Osteoblast (primary cell): ENCODE measurements around the gene TEX2. TPM values are rescaled to one million over a fixed set of nuclear protein-coding genes. Genes with fewer than 3 reads are reported as not detected.

Source experiments
- DNase-seq: peaks from one replicate; pipeline ENCODE4 v3.0.0; 2011; ENCODE audit warnings: low spot score, mixed read lengths; ENCODE audit not compliant: insufficient read length; ENCODE audit errors: missing footprints
- H2AFZ ChIP-seq: 2 replicates; pipeline ENCODE4 v1.6.0; 2011; ENCODE audit warnings: mild to moderate bottlenecking, low read length
- H3K27ac ChIP-seq: 2 replicates; pipeline ENCODE4 v1.5.1; 2011; ENCODE audit warnings: mild to moderate bottlenecking, low read depth, low read length, moderate library complexity
- H3K27me3 ChIP-seq: 2 replicates; pipeline ENCODE4 v1.6.0; 2012; ENCODE audit warnings: mild to moderate bottlenecking, control low read depth, inconsistent platforms, low read length, moderate library complexity; ENCODE audit not compliant: insufficient read depth
- H3K36me3 ChIP-seq: 2 replicates; pipeline ENCODE4 v1.5.1; 2011; ENCODE audit warnings: mild to moderate bottlenecking, low read length, control low read depth, moderate library complexity; ENCODE audit not compliant: insufficient read depth
- H3K4me1 ChIP-seq: 2 replicates; pipeline ENCODE4 v1.5.1; 2011; ENCODE audit warnings: mild to moderate bottlenecking, low read length, control low read depth, moderate library complexity; ENCODE audit not compliant: insufficient read depth
- H3K4me2 ChIP-seq: 2 replicates; pipeline ENCODE4 v1.6.0; 2011; ENCODE audit warnings: mild to moderate bottlenecking, low read length; ENCODE audit not compliant: insufficient read depth
- H3K4me3 ChIP-seq: fragments of 200-600 bp; sonication (generic); 3 replicates; pipeline ENCODE4 v1.5.1; 2012; ENCODE audit warnings: mild to moderate bottlenecking, low read length, inconsistent platforms; ENCODE audit not compliant: insufficient read depth
- H3K79me2 ChIP-seq: 2 replicates; pipeline ENCODE4 v1.6.0; 2012; ENCODE audit warnings: mild to moderate bottlenecking, low read length, control low read depth, inconsistent platforms; ENCODE audit not compliant: insufficient read depth
- H3K9me3 ChIP-seq: 2 replicates; pipeline ENCODE4 v1.5.1; 2011; ENCODE audit warnings: low read depth, low read length, control low read depth
- H4K20me1 ChIP-seq: 2 replicates; pipeline ENCODE4 v1.6.0; 2012; ENCODE audit warnings: mild to moderate bottlenecking, low read length, control low read depth; ENCODE audit not compliant: insufficient read depth
- total RNA-seq: library from RNA; depleted of rRNA; stranded (reverse); fragments of >200 nt; gene quantifications from 2 replicates; pipeline ENCODE4 v1.2.3, GENCODE V29; 2012
- TF ChIP-seq, protein P1 (sequence below): IDR thresholded peaks from 2 replicates; pipeline ENCODE4 v1.5.1; 2011; ENCODE audit warnings: mild to moderate bottlenecking, low read depth, low read length, moderate library complexity; ENCODE audit errors: extremely low read depth

TEX2 gene, protein sequence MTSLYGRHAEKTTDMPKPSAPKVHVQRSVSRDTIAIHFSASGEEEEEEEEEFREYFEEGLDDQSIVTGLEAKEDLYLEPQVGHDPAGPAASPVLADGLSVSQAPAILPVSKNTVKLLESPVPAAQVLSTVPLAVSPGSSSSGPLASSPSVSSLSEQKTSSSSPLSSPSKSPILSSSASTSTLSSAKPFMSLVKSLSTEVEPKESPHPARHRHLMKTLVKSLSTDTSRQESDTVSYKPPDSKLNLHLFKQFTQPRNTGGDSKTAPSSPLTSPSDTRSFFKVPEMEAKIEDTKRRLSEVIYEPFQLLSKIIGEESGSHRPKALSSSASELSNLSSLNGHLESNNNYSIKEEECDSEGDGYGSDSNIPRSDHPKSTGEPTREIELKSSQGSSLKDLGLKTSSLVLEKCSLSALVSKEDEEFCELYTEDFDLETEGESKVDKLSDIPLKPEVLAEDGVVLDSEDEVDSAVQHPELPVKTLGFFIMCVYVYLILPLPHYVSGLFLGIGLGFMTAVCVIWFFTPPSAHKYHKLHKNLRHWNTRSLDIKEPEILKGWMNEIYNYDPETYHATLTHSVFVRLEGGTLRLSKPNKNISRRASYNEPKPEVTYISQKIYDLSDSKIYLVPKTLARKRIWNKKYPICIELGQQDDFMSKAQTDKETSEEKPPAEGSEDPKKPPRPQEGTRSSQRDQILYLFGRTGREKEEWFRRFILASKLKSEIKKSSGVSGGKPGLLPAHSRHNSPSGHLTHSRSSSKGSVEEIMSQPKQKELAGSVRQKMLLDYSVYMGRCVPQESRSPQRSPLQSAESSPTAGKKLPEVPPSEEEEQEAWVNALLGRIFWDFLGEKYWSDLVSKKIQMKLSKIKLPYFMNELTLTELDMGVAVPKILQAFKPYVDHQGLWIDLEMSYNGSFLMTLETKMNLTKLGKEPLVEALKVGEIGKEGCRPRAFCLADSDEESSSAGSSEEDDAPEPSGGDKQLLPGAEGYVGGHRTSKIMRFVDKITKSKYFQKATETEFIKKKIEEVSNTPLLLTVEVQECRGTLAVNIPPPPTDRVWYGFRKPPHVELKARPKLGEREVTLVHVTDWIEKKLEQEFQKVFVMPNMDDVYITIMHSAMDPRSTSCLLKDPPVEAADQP
- total RNA-seq: 17.7 and 20.6 TPM in 2 replicates

DNA sequence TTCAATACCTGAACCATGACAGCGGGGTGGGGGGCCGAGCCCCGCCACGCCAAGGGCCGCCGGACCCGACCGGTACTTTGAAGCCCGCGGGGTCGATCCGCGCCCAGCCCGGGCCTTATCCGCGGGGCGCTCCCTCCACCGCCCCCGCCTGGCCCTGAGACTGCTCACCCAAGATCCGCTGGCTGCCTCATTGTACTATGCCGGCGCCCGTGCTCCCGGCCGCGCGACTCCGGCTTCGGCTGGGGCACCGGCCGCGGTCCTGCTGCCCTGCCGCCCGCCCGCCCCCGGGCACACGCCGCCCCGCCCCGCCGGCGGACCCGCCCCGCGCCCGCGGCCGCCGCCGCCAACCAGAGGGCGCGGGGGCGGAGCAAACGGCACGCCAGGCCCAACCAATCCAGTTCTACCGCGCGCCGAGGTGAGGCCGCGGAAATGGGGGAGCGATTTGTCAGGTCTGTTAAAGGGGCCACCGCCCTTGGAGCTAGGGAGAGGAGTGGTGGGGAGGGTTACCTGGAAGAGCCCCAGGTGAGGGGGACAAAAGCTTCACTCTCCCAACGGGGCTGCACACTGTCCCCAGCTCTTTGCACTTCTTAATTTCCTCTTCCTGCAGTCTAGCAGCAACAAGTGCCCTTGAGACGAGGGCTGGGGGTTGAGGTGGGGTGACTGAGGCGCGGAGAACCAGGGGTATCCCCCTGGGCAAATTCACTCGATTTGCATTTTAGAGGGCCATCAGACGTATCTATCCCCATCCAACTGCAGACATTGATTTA lies at the start of gene TEX2:
TSS of gene TEX2 (minus strand) at position 261 of the 767 bp plus-strand sequence. CDS start 49,043 bp downstream, outside the sequence.
- Histone ChIP-seq H4K20me1 (peaks cover 30% of the 10 kb centered on the region), H3K79me2 (peaks cover 43% of the 10 kb centered on the region), H3K27ac (peak within 1 kb of the TSS; percentile 45), H3K27me3 (peaks cover 16% of the 10 kb centered on the region), H3K4me2 (peak within 1 kb of the TSS; percentile 99), H3K36me3 (no peaks in the 10 kb centered on the region), H2AFZ (peak within 1 kb of the TSS; percentile 98), H3K9me3 (no peaks in the 10 kb centered on the region), H3K4me3 (peak within 1 kb of the TSS; percentile 86), H3K4me1 (peaks cover 25% of the 10 kb centered on the region)
- TF ChIP-seq, protein P1, sequence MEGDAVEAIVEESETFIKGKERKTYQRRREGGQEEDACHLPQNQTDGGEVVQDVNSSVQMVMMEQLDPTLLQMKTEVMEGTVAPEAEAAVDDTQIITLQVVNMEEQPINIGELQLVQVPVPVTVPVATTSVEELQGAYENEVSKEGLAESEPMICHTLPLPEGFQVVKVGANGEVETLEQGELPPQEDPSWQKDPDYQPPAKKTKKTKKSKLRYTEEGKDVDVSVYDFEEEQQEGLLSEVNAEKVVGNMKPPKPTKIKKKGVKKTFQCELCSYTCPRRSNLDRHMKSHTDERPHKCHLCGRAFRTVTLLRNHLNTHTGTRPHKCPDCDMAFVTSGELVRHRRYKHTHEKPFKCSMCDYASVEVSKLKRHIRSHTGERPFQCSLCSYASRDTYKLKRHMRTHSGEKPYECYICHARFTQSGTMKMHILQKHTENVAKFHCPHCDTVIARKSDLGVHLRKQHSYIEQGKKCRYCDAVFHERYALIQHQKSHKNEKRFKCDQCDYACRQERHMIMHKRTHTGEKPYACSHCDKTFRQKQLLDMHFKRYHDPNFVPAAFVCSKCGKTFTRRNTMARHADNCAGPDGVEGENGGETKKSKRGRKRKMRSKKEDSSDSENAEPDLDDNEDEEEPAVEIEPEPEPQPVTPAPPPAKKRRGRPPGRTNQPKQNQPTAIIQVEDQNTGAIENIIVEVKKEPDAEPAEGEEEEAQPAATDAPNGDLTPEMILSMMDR: no peak
- peak; percentile 99 for DNase-seq

DNA sequence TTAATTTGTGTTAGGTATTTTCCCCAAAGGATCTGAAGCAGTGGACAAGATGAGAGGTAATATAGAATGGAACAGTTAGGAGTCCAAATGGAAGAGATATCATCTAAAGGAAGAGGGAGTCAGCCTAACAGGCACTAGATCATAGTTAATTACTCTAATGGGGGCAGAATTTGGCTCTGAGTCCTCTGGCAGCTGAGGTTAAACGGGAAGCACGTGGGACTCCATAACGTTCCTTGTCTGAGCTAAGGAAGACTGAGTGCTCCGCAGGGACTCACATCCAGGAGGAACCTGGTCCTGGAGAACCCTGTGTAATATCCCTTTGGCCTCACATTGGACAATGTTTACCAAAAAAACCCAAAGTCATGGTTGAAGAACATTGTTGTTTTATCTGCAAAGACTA lies 46.6 kb upstream of the TEX2 start:
- Histone ChIP-seq H3K27ac (no peak overlapping the region), H3K4me2 (no peak overlapping the region), H3K4me3 (no peak overlapping the region), H3K9me3 (no peaks in the 10 kb centered on the region), H3K4me1 (no peaks in the 10 kb centered on the region), H4K20me1 (no peaks in the 10 kb centered on the region), H3K27me3 (no peaks in the 10 kb centered on the region), H3K79me2 (no peaks in the 10 kb centered on the region), H2AFZ (no peak overlapping the region), H3K36me3 (no peaks in the 10 kb centered on the region)
- TF ChIP-seq, protein P1: no peak
- no peak for DNase-seq

DNA sequence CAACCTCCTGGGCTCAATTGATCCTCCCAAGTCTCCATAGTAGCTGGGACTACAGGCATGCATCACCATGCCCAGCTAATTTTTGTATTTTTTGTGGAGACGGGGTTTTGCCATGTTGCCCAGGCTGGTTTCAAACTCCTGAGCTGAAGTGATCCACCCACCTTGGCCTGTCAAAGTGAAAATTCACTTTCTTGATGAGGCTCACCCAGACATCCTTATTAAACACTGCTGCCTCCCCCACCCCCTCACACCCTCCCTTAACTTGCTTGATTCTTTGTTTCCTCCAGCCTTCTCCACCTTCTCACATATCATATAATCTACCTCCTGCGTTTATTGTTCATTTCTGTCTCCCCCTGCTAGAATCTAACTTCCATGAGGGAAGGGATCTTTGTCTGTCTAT lies 46.0 kb upstream of the TEX2 start:
- no peaks in the 10 kb centered on the region for H3K79me2 ChIP-seq
- no peak overlapping the region for H3K27ac ChIP-seq
- no peaks in the 10 kb centered on the region for H4K20me1 ChIP-seq
- no peak overlapping the region for H3K4me3 ChIP-seq
- no peaks in the 10 kb centered on the region for H3K4me1 ChIP-seq
- DNase-seq: no peak
- H3K27me3 ChIP-seq: no peaks in the 10 kb centered on the region
- TF ChIP-seq, protein P1: no peak
- H3K9me3 ChIP-seq: no peaks in the 10 kb centered on the region
- no peak overlapping the region for H2AFZ ChIP-seq
- H3K4me2 ChIP-seq: no peak overlapping the region
- H3K36me3 ChIP-seq: no peaks in the 10 kb centered on the region
